GM18870 (cell line): ENCODE data around the gene TMEM183A.

Experiments
- ATAC-seq: cut with Tn5 transposase; IDR thresholded peaks from one replicate; pipeline ENCODE4 v1.9.1; 2021; ENCODE audit warnings: moderate library complexity; ENCODE audit not compliant: unreplicated experiment

Gene TMEM183A

GRCh38 chr1:203044546-203045250 lies 37.5 kb downstream of the TMEM183A start:
- no peak for ATAC-seq

- no peak for ATAC-seq
These were observed 38.2 kb downstream of the TMEM183A start for GRCh38 chr1:203045336-203045735.

GRCh38 chr1:203045821-203046594 lies 38.8 kb downstream of the TMEM183A start:
- ATAC-seq, result no peak

- no peak for ATAC-seq
These were observed 39.9 kb downstream of the TMEM183A start for GRCh38 chr1:203046984-203047630.

GRCh38 chr1:203048086-203048485 lies 40.9 kb downstream of the TMEM183A start:
- ATAC-seq, result no peak

- ATAC-seq, result no peak
These were observed 41.4 kb downstream of the TMEM183A start for GRCh38 chr1:203048555-203049051.

- ATAC-seq, result no peak
These were observed 41.9 kb downstream of the TMEM183A start for GRCh38 chr1:203049077-203049476.

- no peak for ATAC-seq
These were observed 42.5 kb downstream of the TMEM183A start for GRCh38 chr1:203049576-203050180.

- ATAC-seq, result no peak
These were observed 43.7 kb downstream of the TMEM183A start for GRCh38 chr1:203050826-203051225.

GRCh38 chr1:203051841-203052324 lies 44.7 kb downstream of the TMEM183A start:
- ATAC-seq, result no peak

GRCh38 chr1:203052601-203053000 lies 45.4 kb downstream of the TMEM183A start:
- no peak for ATAC-seq

- no peak for ATAC-seq
These were observed 47.0 kb downstream of the TMEM183A start for GRCh38 chr1:203054184-203054583.

- ATAC-seq, result no peak
These were observed 47.5 kb downstream of the TMEM183A start for GRCh38 chr1:203054642-203055041.

- no peak for ATAC-seq
These were observed 48.1 kb downstream of the TMEM183A start for GRCh38 chr1:203055161-203055799.

GRCh38 chr1:203056012-203056411 lies 48.8 kb downstream of the TMEM183A start:
- ATAC-seq, result no peak

GRCh38 chr1:203056516-203056915 lies 49.3 kb downstream of the TMEM183A start:
- no peak for ATAC-seq

- ATAC-seq, result no peak
These were observed 50.9 kb downstream of the TMEM183A start for GRCh38 chr1:203057911-203058675.

- ATAC-seq, result no peak
These were observed 51.4 kb downstream of the TMEM183A start for GRCh38 chr1:203058676-203058935.

GRCh38 chr1:203059485-203059884 lies 52.3 kb downstream of the TMEM183A start:
- ATAC-seq, result no peak

GRCh38 chr1:203060115-203060514 lies 52.9 kb downstream of the TMEM183A start:
- no peak for ATAC-seq
